ENCODE data around the gene PDHX.
"Not testable (repeated sequence)": the region's sequence is repeated elsewhere in the genome, so short reads cannot be mapped to it uniquely, and the experiment has no call there.

The PDHX gene

DNA sequence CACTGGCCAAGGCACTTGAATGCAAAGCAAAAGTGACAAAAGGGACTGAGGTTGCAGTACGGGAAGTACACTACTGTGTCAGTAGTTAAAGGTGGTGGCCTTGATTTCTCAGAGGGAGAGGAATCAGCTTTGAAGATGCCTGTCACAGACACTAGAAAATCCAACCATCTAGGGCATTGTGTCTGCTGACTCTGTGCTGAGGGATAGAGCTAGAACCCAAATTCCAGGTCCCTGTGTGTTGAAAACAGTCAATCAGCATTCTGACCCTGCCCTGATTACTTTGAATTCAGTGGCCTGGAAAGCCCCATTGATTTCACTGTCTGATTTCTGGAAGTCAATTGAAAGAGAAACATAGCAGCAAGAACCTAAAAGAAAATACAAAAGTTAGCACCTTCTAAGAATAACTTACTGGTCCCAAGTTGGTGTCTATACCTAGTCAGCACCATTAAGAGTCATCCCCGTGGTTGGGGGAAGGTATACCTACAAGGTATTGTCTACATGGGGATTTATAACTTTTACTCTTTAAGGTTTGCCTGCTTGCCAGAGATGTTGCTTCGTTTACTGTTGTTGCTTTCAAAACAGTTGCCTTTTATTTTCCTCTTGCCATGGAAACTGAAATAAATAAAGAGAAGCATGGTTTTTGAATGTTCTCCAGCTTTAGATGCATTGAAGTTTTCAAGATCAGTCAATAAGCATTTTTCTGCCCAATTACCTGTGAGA, 97.3 kb downstream of the PDHX start:
- no peaks in the 10 kb centered on the region for H3K27me3 ChIP-seq (replicated peaks; ENCODE audit: control insufficient read depth, insufficient read depth, low read length, poor library complexity, severe bottlenecking)
- no peak overlapping the region for H3K4me3 ChIP-seq (ENCODE audit: insufficient read depth, low read depth, low read length, poor library complexity, severe bottlenecking)
- peak overlapping the region; percentile 88 for H3K27ac ChIP-seq (ENCODE audit: insufficient read depth, low read length, poor library complexity, severe bottlenecking)
- peak; percentile 22 to 27 (median 25) for DNase-seq
- peaks cover 20% of the 10 kb centered on the region for H3K4me1 ChIP-seq (ENCODE audit: control insufficient read depth, insufficient read depth, low read length, poor library complexity, severe bottlenecking)
- no peaks in the 10 kb centered on the region for H3K9me3 ChIP-seq (ENCODE audit: control insufficient read depth, low read length)
- H3K36me3 ChIP-seq (ENCODE audit: control insufficient read depth, insufficient read depth, low read length) = no peaks in the 10 kb centered on the region

DNA sequence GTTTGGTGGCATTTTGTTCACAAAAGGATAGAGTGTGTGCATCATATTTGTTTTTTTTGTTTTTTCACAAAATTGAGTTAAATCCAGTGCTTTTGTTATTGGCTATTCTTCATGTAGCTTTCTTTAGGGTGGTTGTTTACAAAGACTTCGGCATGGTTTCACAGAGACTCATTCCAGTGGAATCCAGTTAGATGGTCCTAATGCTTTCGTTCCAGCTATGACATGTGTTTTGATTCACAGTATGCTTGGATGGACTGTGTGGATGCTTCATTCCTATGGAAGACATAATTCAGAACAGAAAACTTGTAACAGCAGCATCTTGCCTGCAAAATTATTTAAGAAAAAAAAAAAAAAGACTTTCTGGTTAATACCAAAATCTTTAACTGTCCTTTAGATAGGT, 97.9 kb downstream of the PDHX start:
- no peak for DNase-seq
- no peaks in the 10 kb centered on the region for H3K27me3 ChIP-seq (replicated peaks; ENCODE audit: control insufficient read depth, insufficient read depth, low read length, poor library complexity, severe bottlenecking)
- H3K9me3 ChIP-seq (ENCODE audit: control insufficient read depth, low read length) = no peaks in the 10 kb centered on the region
- H3K4me1 ChIP-seq (ENCODE audit: control insufficient read depth, insufficient read depth, low read length, poor library complexity, severe bottlenecking) = peaks cover 20% of the 10 kb centered on the region
- no peaks in the 10 kb centered on the region for H3K36me3 ChIP-seq (ENCODE audit: control insufficient read depth, insufficient read depth, low read length)
- H3K4me3 ChIP-seq (ENCODE audit: insufficient read depth, low read depth, low read length, poor library complexity, severe bottlenecking) = no peak overlapping the region
- peak overlapping the region; percentile 88 for H3K27ac ChIP-seq (ENCODE audit: insufficient read depth, low read length, poor library complexity, severe bottlenecking)

- Histone ChIP-seq H3K27me3 (replicated peaks; ENCODE audit: control insufficient read depth, insufficient read depth, low read length, poor library complexity, severe bottlenecking) (no peaks in the 10 kb centered on the region), H3K36me3 (ENCODE audit: control insufficient read depth, insufficient read depth, low read length) (no peaks in the 10 kb centered on the region), H3K9me3 (ENCODE audit: control insufficient read depth, low read length) (no peaks in the 10 kb centered on the region), H3K27ac (ENCODE audit: insufficient read depth, low read length, poor library complexity, severe bottlenecking) (no peak overlapping the region), H3K4me1 (ENCODE audit: control insufficient read depth, insufficient read depth, low read length, poor library complexity, severe bottlenecking) (peaks cover 20% of the 10 kb centered on the region), H3K4me3 (ENCODE audit: insufficient read depth, low read depth, low read length, poor library complexity, severe bottlenecking) (no peak overlapping the region)
- no peak for DNase-seq
Observed at GRCh38 chr11:35015621-35016387, 99.4 kb downstream of the PDHX start.

GRCh38 chr11:35016916-35017315, 100.5 kb downstream of the PDHX start:
- Histone ChIP-seq H3K27ac (ENCODE audit: insufficient read depth, low read length, poor library complexity, severe bottlenecking) (no peak overlapping the region), H3K9me3 (ENCODE audit: control insufficient read depth, low read length) (no peaks in the 10 kb centered on the region), H3K27me3 (replicated peaks; ENCODE audit: control insufficient read depth, insufficient read depth, low read length, poor library complexity, severe bottlenecking) (no peaks in the 10 kb centered on the region), H3K4me3 (ENCODE audit: insufficient read depth, low read depth, low read length, poor library complexity, severe bottlenecking) (no peak overlapping the region), H3K36me3 (ENCODE audit: control insufficient read depth, insufficient read depth, low read length) (no peaks in the 10 kb centered on the region), H3K4me1 (ENCODE audit: control insufficient read depth, insufficient read depth, low read length, poor library complexity, severe bottlenecking) (peaks cover 20% of the 10 kb centered on the region)
- DNase-seq = no peak

- H3K27ac ChIP-seq (ENCODE audit: insufficient read depth, low read length, poor library complexity, severe bottlenecking) = no peak overlapping the region
- H3K36me3 ChIP-seq (ENCODE audit: control insufficient read depth, insufficient read depth, low read length) = no peaks in the 10 kb centered on the region
- H3K4me1 ChIP-seq (ENCODE audit: control insufficient read depth, insufficient read depth, low read length, poor library complexity, severe bottlenecking) = peaks cover 15% of the 10 kb centered on the region
- DNase-seq = no peak
- H3K9me3 ChIP-seq (ENCODE audit: control insufficient read depth, low read length) = no peaks in the 10 kb centered on the region
- no peak overlapping the region for H3K4me3 ChIP-seq (ENCODE audit: insufficient read depth, low read depth, low read length, poor library complexity, severe bottlenecking)
- H3K27me3 ChIP-seq (replicated peaks; ENCODE audit: control insufficient read depth, insufficient read depth, low read length, poor library complexity, severe bottlenecking) = no peaks in the 10 kb centered on the region
Observed at GRCh38 chr11:35017528-35018342, 101.3 kb downstream of the PDHX start.

- DNase-seq = no peak
- H3K36me3 ChIP-seq (ENCODE audit: control insufficient read depth, insufficient read depth, low read length) = no peaks in the 10 kb centered on the region
- no peak overlapping the region for H3K27ac ChIP-seq (ENCODE audit: insufficient read depth, low read length, poor library complexity, severe bottlenecking)
- no peaks in the 10 kb centered on the region for H3K9me3 ChIP-seq (ENCODE audit: control insufficient read depth, low read length)
- H3K27me3 ChIP-seq (replicated peaks; ENCODE audit: control insufficient read depth, insufficient read depth, low read length, poor library complexity, severe bottlenecking) = no peaks in the 10 kb centered on the region
- H3K4me3 ChIP-seq (ENCODE audit: insufficient read depth, low read depth, low read length, poor library complexity, severe bottlenecking) = no peak overlapping the region
- no peaks in the 10 kb centered on the region for H3K4me1 ChIP-seq (ENCODE audit: control insufficient read depth, insufficient read depth, low read length, poor library complexity, severe bottlenecking)
Observed at GRCh38 chr11:35021589-35021988, 105.2 kb downstream of the PDHX start.

GRCh38 chr11:35023940-35024339, 107.5 kb downstream of the PDHX start:
- DNase-seq; H3K36me3 ChIP-seq (ENCODE audit: control insufficient read depth, insufficient read depth, low read length): not testable (repeated sequence)

GRCh38 chr11:35028007-35028406, 111.6 kb downstream of the PDHX start:
- H3K4me1 ChIP-seq (ENCODE audit: control insufficient read depth, insufficient read depth, low read length, poor library complexity, severe bottlenecking) = peaks cover 17% of the 10 kb centered on the region
- not testable (repeated sequence) for H3K4me3 ChIP-seq (ENCODE audit: insufficient read depth, low read depth, low read length, poor library complexity, severe bottlenecking); H3K36me3 ChIP-seq (ENCODE audit: control insufficient read depth, insufficient read depth, low read length); DNase-seq; H3K9me3 ChIP-seq (ENCODE audit: control insufficient read depth, low read length); H3K27ac ChIP-seq (ENCODE audit: insufficient read depth, low read length, poor library complexity, severe bottlenecking); H3K27me3 ChIP-seq (replicated peaks; ENCODE audit: control insufficient read depth, insufficient read depth, low read length, poor library complexity, severe bottlenecking)

More at GRCh38 chr11:35023940-35024339, 107.5 kb downstream of the PDHX start:
- H3K9me3 ChIP-seq (ENCODE audit: control insufficient read depth, low read length); H3K4me3 ChIP-seq (ENCODE audit: insufficient read depth, low read depth, low read length, poor library complexity, severe bottlenecking); H3K4me1 ChIP-seq (ENCODE audit: control insufficient read depth, insufficient read depth, low read length, poor library complexity, severe bottlenecking); H3K27ac ChIP-seq (ENCODE audit: insufficient read depth, low read length, poor library complexity, severe bottlenecking); H3K27me3 ChIP-seq (replicated peaks; ENCODE audit: control insufficient read depth, insufficient read depth, low read length, poor library complexity, severe bottlenecking): not testable (repeated sequence)

DNA sequence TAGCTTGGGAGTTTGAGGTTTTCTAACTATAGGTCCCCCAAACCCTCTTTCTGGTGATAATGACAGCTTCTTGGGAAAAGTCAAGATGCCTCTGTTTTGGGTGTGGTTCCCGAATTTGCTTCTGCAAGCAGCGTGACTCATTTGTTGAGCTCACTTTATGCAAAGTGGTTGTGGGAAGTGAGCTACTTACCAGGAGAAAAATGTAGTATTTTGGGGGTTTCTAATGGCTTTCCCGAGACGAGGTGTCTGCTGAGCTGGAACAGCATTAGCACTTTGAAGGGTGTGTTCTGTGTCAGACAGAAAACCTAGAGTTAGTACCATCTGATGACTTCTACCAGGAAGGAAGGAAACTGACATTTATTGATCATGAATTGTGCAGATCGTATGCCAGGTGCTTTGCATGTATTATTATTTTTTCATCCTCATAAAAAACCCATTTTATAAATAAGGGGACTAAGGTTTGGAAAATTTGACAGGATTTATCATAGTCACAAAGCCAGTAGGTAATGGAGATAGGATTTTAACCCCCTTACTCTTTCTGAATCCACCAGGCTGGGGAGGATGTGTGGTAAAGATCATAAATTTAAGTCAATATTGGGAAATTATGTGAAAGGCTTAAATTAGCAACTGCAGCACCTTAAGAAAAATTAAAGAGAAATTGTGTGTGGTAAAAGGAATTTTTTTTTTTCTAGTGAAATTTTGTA, 113.7 kb downstream of the PDHX start:
- no peaks in the 10 kb centered on the region for H3K27me3 ChIP-seq (replicated peaks; ENCODE audit: control insufficient read depth, insufficient read depth, low read length, poor library complexity, severe bottlenecking)
- peak in 2 of 3 donors; percentile 14 to 31 for DNase-seq
- no peaks in the 10 kb centered on the region for H3K9me3 ChIP-seq (ENCODE audit: control insufficient read depth, low read length)
- no peaks in the 10 kb centered on the region for H3K36me3 ChIP-seq (ENCODE audit: control insufficient read depth, insufficient read depth, low read length)
- H3K4me1 ChIP-seq (ENCODE audit: control insufficient read depth, insufficient read depth, low read length, poor library complexity, severe bottlenecking) = peaks cover 17% of the 10 kb centered on the region
- H3K27ac ChIP-seq (ENCODE audit: insufficient read depth, low read length, poor library complexity, severe bottlenecking) = peak overlapping the region; percentile 46
- H3K4me3 ChIP-seq (ENCODE audit: insufficient read depth, low read depth, low read length, poor library complexity, severe bottlenecking) = no peak overlapping the region
